GM12878 (cell line): Measurements from ENCODE around the gene SETSIP. TPM values are rescaled to one million over a fixed set of nuclear protein-coding genes. Genes with fewer than 3 reads are reported as not detected.

Experiments used
- ATAC-seq: fragments of 200-7000 bp; cut with Tn5 transposase; 3 replicates; pipeline ENCODE4 v1.9.1; 2020; ENCODE audit warnings: mild to moderate bottlenecking, moderate library complexity
- BruUV-seq: library from RNA; stranded (reverse); fragments of 400-500 nt; replicated peaks from 2 replicates; lab custom pipeline; 2021; lab: Mats Ljungman, UMichigan
- CTCF ChIA-PET: fragments of 300-600 bp; sonication (Branson Sonifier 250); formaldehyde crosslinking; extraction: SDS; loops from one replicate; lab custom pipeline; 2021; ENCODE audit warnings: inconsistent platforms; lab: Yijun Ruan, JAX
- POLR2A ChIA-PET: fragments of 350-600 bp; formaldehyde crosslinking; extraction: SDS; loops from one replicate; lab custom pipeline; 2021; ENCODE audit warnings: inconsistent platforms; lab: Charles Lee
- RAD21 ChIA-PET: fragments of 300-600 bp; sonication (Branson Sonifier 250); formaldehyde crosslinking; loops from one replicate; lab custom pipeline; 2023; ENCODE audit warnings: antibody characterized with exemption; ENCODE audit not compliant: unreplicated experiment; lab: Charles Lee
- SMC1A ChIA-PET: fragments of 300-600 bp; sonication (Branson Sonifier 250); formaldehyde crosslinking; loops from one replicate; lab custom pipeline; 2023; ENCODE audit not compliant: unreplicated experiment, uncharacterized antibody; lab: Charles Lee
- DNase-seq: peaks from one replicate; pipeline ENCODE4 v3.0.0-alpha.2; 2011; ENCODE audit warnings: low read depth, low spot score
- FAIRE-seq: peaks from 3 replicates; lab custom pipeline; 2011; peaks lifted over from hg19 to GRCh38; lab: Jason Lieb, UNC
- H2AFZ ChIP-seq: 2 replicates; pipeline ENCODE4 v1.6.0; 2011; ENCODE audit warnings: low read depth, low read length, control low read depth; ENCODE audit not compliant: control insufficient read depth
- H3K27ac ChIP-seq: 2 replicates; pipeline ENCODE4 v1.5.1; 2011; ENCODE audit warnings: control low read depth; ENCODE audit not compliant: control insufficient read depth, insufficient read depth
- H3K27me3 ChIP-seq, 2 experiments: replicated peaks in 1 of 2; 2 replicates each; pipeline versions ENCODE4 v1.6.0 to v1.6.1; 2011; ENCODE audit warnings: low read length in 1 of 2; ENCODE audit not compliant: control insufficient read depth in 2 of 2, insufficient read depth in 2 of 2
- H3K36me3 ChIP-seq, 2 experiments: 2 replicates each; pipeline ENCODE4 v1.5.1; 2011; ENCODE audit warnings: low read length in 1 of 2; ENCODE audit not compliant: control insufficient read depth in 2 of 2, insufficient read depth in 2 of 2
- H3K4me1 ChIP-seq: 2 replicates; pipeline ENCODE4 v1.6.1; 2011; ENCODE audit warnings: mild to moderate bottlenecking, low read length, moderate library complexity, mixed read lengths; ENCODE audit not compliant: control insufficient read depth, insufficient read depth
- H3K4me2 ChIP-seq: 2 replicates; pipeline ENCODE4 v1.6.0; 2011; ENCODE audit warnings: control low read depth; ENCODE audit not compliant: control insufficient read depth, insufficient read depth
- H3K4me3 ChIP-seq: fragments of 200-600 bp; sonication (generic); 2 replicates; pipeline ENCODE4 v1.5.1; 2016
- H3K79me2 ChIP-seq: 2 replicates; pipeline ENCODE4 v1.6.0; 2011; ENCODE audit warnings: low read length; ENCODE audit not compliant: control insufficient read depth, insufficient read depth
- H3K9ac ChIP-seq: 2 replicates; pipeline ENCODE4 v1.8.0; 2011; ENCODE audit warnings: low read length, control low read depth, mixed read lengths; ENCODE audit not compliant: control insufficient read depth, insufficient read depth
- H3K9me3 ChIP-seq: replicated peaks from 3 replicates; pipeline ENCODE4 v1.5.1; 2011; ENCODE audit warnings: mild to moderate bottlenecking, low read length; ENCODE audit not compliant: control insufficient read depth, insufficient read depth
- H4K20me1 ChIP-seq: 2 replicates; pipeline ENCODE4 v1.6.0; 2011; ENCODE audit not compliant: control insufficient read depth, insufficient read depth
- GABPA ChIP-seq: IDR thresholded peaks from 2 replicates; pipeline ENCODE4 v1.6.1; 2014; ENCODE audit warnings: antibody characterized with exemption, low read depth, mild to moderate bottlenecking, inconsistent platforms
- IRF5 ChIP-seq: fragments of 450-650 bp; IDR thresholded peaks from 2 replicates; pipeline ENCODE4 v1.6.1; 2017; ENCODE audit warnings: borderline replicate concordance
- NKRF ChIP-seq: fragments of 450-650 bp; conservative IDR thresholded peaks from 2 replicates; pipeline ENCODE4 v1.6.1; 2017; ENCODE audit warnings: mild to moderate bottlenecking, moderate library complexity
- PAX8 ChIP-seq: fragments of 450-650 bp; IDR thresholded peaks from 2 replicates; pipeline ENCODE4 v1.6.1; 2017; ENCODE audit warnings: mild to moderate bottlenecking, moderate library complexity
- SMAD1 ChIP-seq: fragments of 450-650 bp; IDR thresholded peaks from 2 replicates; pipeline ENCODE4 v1.6.1; 2018; ENCODE audit warnings: mild to moderate bottlenecking, low read depth; ENCODE audit not compliant: partially characterized antibody
- WRNIP1 ChIP-seq: IDR thresholded peaks from 2 replicates; pipeline ENCODE4 v1.6.1; 2011; ENCODE audit warnings: low read depth, low read length, improper control_type of control experiment, borderline replicate concordance
- WGBS: methylation state at CpG from one replicate; pipeline ENCODE4 v1.1.6; 2016; ENCODE audit warnings: low lambda C conversion rate; ENCODE audit not compliant: insufficient replicate concordance, insufficient coverage; ENCODE audit errors: missing lambda C conversion rate; 5-methylcytosine and 5-hydroxymethylcytosine counted together
- in situ Hi-C: fragments of 300-500 bp; cut with MboI; formaldehyde crosslinking; loops from 9 replicates; pipeline ENCODE4 v1.14.3; 2018; ENCODE audit warnings: mixed read lengths
- intact Hi-C: fragments of 100-400 bp; cut with micrococcal nuclease; formaldehyde crosslinking; loops from one replicate; pipeline ENCODE4 v1.14.2; 2022; ENCODE audit not compliant: unreplicated experiment
- polyA plus RNA-seq, 11 experiments: library from polyadenylated mRNA; depleted of rRNA in 4 of 11; unstranded in 6 of 11; stranded (reverse) in 5 of 11; fragments of >200 nt; fragmentation: Nextera tagmentation in 4 of 11; fragmentation: Illumina TruSeq in 1 of 11; extraction: Ambion mirVana in 4 of 11; extraction: Trizol in 1 of 11; gene quantifications; 1 replicate in 1 of 11; 2 replicates in 10 of 11; pipeline versions ENCODE4 v1.2.1 to v1.2.3, GENCODE V29; 2011 to 2016; ENCODE audit warnings: inconsistent platforms in 2 of 11, missing spikeins in 2 of 11, low read depth in 1 of 11
- total RNA-seq, 4 experiments: library from RNA; depleted of rRNA in 3 of 4; stranded (reverse); fragments of >200 nt in 3 of 4; fragmentation: Illumina TruSeq in 1 of 4; extraction: Trizol in 1 of 4; gene quantifications; 2 replicates each; pipeline versions ENCODE4 v1.2.1 to v1.2.3, GENCODE V29; 2013 to 2021
- TF ChIP-seq, protein P1 (sequence below): fragments of 450-650 bp; IDR thresholded peaks from 2 replicates; pipeline ENCODE4 v1.6.1; 2018; ENCODE audit warnings: borderline replicate concordance, mild to moderate bottlenecking; ENCODE audit not compliant: partially characterized antibody
- TF ChIP-seq, protein P2 (sequence below): fragments of 450-650 bp; IDR thresholded peaks from 2 replicates; pipeline ENCODE4 v1.6.1; 2017; ENCODE audit warnings: mild to moderate bottlenecking, moderate library complexity

Gene SETSIP
- total and polyA plus RNA-seq, 10 of the 15 experiments (the other 5 are each of a cell fraction or from before 2014, with no cell fraction given): 0.15 to 0.46 (median 0.23) TPM; not detected in 2

- TF ChIP-seq, protein P1, sequence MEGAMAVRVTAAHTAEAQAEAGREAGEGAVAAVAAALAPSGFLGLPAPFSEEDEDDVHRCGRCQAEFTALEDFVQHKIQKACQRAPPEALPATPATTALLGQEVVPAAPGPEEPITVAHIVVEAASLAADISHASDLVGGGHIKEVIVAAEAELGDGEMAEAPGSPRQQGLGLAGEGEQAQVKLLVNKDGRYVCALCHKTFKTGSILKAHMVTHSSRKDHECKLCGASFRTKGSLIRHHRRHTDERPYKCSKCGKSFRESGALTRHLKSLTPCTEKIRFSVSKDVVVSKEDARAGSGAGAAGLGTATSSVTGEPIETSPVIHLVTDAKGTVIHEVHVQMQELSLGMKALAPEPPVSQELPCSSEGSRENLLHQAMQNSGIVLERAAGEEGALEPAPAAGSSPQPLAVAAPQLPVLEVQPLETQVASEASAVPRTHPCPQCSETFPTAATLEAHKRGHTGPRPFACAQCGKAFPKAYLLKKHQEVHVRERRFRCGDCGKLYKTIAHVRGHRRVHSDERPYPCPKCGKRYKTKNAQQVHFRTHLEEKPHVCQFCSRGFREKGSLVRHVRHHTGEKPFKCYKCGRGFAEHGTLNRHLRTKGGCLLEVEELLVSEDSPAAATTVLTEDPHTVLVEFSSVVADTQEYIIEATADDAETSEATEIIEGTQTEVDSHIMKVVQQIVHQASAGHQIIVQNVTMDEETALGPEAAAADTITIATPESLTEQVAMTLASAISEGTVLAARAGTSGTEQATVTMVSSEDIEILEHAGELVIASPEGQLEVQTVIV: no peak
- no peak for TF ChIP-seq IRF5
Observed at GRCh38 chr1:92094090-92094489, 18.9 kb upstream of the SETSIP start (continued).

DNA sequence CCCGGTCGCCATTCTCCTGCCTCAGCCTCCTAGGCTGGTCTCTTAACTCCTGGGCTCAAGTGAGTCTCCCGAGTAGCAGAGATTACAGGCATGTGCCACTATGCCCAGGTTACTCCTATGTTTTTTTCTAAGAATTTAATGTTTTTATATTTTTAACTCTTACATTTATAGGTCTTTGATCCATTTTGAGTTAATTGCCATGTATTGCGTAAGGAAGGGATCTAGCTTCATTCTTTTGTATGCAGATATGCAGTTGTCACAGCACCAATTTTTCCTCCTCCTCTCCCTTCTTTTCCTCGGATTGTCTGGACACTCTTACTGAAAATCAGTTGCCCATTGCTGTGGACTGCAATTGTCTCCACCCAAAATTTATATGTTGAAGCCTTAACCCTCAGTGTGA lies 16.4 kb upstream of the SETSIP start:
- SMC1A ChIA-PET: no interaction called here
- POLR2A ChIA-PET: no interaction called here
- Histone ChIP-seq H3K4me3 (no peak overlapping the region), H3K27me3 (no peaks in the 10 kb centered on the region), H3K4me1 (no peaks in the 10 kb centered on the region), H2AFZ (no peak overlapping the region), H3K36me3 (no peaks in the 10 kb centered on the region), H3K9me3 (no peaks in the 10 kb centered on the region; the same call in 2 of the 3 replicates), H4K20me1 (no peaks in the 10 kb centered on the region), H3K4me2 (no peak overlapping the region), H3K9ac (no peak overlapping the region), H3K79me2 (no peaks in the 10 kb centered on the region), H3K27ac (no peak overlapping the region)
- intact Hi-C loops: no loop called here
- CTCF ChIA-PET: interaction anchor here (1.0 kb wide), 1 partner anchor 600 kb away, joined by 5 read pairs; no protein-coding TSS in a partner anchor
- RAD21 ChIA-PET: no interaction called here
- no peak for FAIRE-seq
- WGBS: 63% methylated on average over 5 of the region's 5 CpGs
- BruUV-seq: no TSS peak
- no peak for ATAC-seq
- DNase-seq: no peak
- in situ Hi-C loops: no loop called here
- TF ChIP-seq WRNIP1: no peak
- TF ChIP-seq, protein P2, sequence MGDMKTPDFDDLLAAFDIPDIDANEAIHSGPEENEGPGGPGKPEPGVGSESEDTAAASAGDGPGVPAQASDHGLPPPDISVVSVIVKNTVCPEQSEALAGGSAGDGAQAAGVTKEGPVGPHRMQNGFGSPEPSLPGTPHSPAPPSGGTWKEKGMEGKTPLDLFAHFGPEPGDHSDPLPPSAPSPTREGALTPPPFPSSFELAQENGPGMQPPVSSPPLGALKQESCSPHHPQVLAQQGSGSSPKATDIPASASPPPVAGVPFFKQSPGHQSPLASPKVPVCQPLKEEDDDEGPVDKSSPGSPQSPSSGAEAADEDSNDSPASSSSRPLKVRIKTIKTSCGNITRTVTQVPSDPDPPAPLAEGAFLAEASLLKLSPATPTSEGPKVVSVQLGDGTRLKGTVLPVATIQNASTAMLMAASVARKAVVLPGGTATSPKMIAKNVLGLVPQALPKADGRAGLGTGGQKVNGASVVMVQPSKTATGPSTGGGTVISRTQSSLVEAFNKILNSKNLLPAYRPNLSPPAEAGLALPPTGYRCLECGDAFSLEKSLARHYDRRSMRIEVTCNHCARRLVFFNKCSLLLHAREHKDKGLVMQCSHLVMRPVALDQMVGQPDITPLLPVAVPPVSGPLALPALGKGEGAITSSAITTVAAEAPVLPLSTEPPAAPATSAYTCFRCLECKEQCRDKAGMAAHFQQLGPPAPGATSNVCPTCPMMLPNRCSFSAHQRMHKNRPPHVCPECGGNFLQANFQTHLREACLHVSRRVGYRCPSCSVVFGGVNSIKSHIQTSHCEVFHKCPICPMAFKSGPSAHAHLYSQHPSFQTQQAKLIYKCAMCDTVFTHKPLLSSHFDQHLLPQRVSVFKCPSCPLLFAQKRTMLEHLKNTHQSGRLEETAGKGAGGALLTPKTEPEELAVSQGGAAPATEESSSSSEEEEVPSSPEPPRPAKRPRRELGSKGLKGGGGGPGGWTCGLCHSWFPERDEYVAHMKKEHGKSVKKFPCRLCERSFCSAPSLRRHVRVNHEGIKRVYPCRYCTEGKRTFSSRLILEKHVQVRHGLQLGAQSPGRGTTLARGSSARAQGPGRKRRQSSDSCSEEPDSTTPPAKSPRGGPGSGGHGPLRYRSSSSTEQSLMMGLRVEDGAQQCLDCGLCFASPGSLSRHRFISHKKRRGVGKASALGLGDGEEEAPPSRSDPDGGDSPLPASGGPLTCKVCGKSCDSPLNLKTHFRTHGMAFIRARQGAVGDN: no peak
- no peak for TF ChIP-seq GABPA
- TF ChIP-seq, protein P1: no peak
- no peak for TF ChIP-seq NKRF
- TF ChIP-seq SMAD1: no peak
- TF ChIP-seq PAX8: no peak
